K562 (cell line): ENCODE measurements around the gene GABBR1. TPM values are rescaled to one million over a fixed set of nuclear protein-coding genes. Genes with fewer than 3 reads are reported as not detected.

Experiments
- CUX1 ChIP-seq: fragments of 200-800 bp; sonication (Bioruptor generic); IDR thresholded peaks from 2 replicates; pipeline ENCODE4 v1.6.1; 2016; ENCODE audit warnings: missing genetic modification characterization, missing compliant biosample characterization
- DMBX1 ChIP-seq: fragments of 250-450 bp; sonication (Bioruptor Pico); IDR thresholded peaks from 2 replicates; pipeline ENCODE4 v1.8.0; 2022; ENCODE audit warnings: inconsistent platforms, mild to moderate bottlenecking, moderate library complexity, borderline replicate concordance
- ESRRA ChIP-seq: fragments of 450-650 bp; IDR thresholded peaks from 2 replicates; pipeline ENCODE4 v1.6.1; 2014; ENCODE audit warnings: low read depth, mild to moderate bottlenecking, moderate library complexity, borderline replicate concordance
- KAT8 ChIP-seq: fragments of 450-650 bp; IDR thresholded peaks from 2 replicates; pipeline ENCODE4 v1.6.1; 2016; ENCODE audit warnings: low read depth, mild to moderate bottlenecking
- MED1 ChIP-seq: sonication (generic); formaldehyde crosslinking; IDR thresholded peaks from 2 replicates; pipeline ENCODE4 v1.8.1; 2023; ENCODE audit warnings: missing genetic modification reagents, borderline replicate concordance
- MITF ChIP-seq: IDR thresholded peaks from 2 replicates; pipeline ENCODE4 v1.6.1; 2014; ENCODE audit warnings: antibody characterized with exemption
- PHTF2 ChIP-seq: fragments of 250-450 bp; sonication (Bioruptor Pico); IDR thresholded peaks from 2 replicates; pipeline ENCODE4 v1.5.0; 2021; ENCODE audit warnings: mild to moderate bottlenecking
- POLR2AphosphoS2 ChIP-seq: IDR thresholded peaks from 2 replicates; pipeline ENCODE4 v1.6.1; 2012; ENCODE audit warnings: low read length, improper control_type of control experiment
- PYGO2 ChIP-seq: fragments of 450-650 bp; IDR thresholded peaks from 2 replicates; pipeline ENCODE4 v1.6.1; 2016; ENCODE audit warnings: mild to moderate bottlenecking, missing genetic modification characterization, moderate library complexity, missing compliant biosample characterization
- RAD21 ChIP-seq, 2 experiments: fragments of 250-450 bp in 1 of 2; fragments of 450-650 bp in 1 of 2; sonication (Bioruptor Pico) in 1 of 2; formaldehyde crosslinking in 1 of 2; IDR thresholded peaks in 1 of 2; conservative IDR thresholded peaks in 1 of 2; 2 replicates each; pipeline versions ENCODE4 v1.4.0 to v1.8.0; 2020 to 2022; ENCODE audit warnings: mild to moderate bottlenecking in 2 of 2, moderate library complexity in 1 of 2
- SMC3 ChIP-seq: conservative IDR thresholded peaks from 2 replicates; pipeline ENCODE4 v1.6.1; 2011; ENCODE audit warnings: low read depth, low read length, improper control_type of control experiment; ENCODE audit not compliant: insufficient read depth
- TEAD4 ChIP-seq, 2 experiments: sonication (generic) in 1 of 2; formaldehyde crosslinking in 1 of 2; IDR thresholded peaks; 2 replicates each; pipeline versions ENCODE4 v1.6.1 to v1.8.0; 2012 to 2022; ENCODE audit warnings: borderline replicate concordance in 1 of 2, inconsistent platforms in 1 of 2, low read length in 1 of 2, mild to moderate bottlenecking in 1 of 2, missing genetic modification reagents in 1 of 2
- ZBTB17 ChIP-seq: fragments of 450-650 bp; formaldehyde crosslinking; IDR thresholded peaks from 2 replicates; pipeline ENCODE4 v1.4.0; 2020; ENCODE audit warnings: mild to moderate bottlenecking
- ZKSCAN8 ChIP-seq: fragments of 200-800 bp; sonication (Bioruptor generic); IDR thresholded peaks from 2 replicates; pipeline ENCODE4 v1.6.1; 2016; ENCODE audit warnings: missing genetic modification characterization, missing compliant biosample characterization
- ZNF184 ChIP-seq: sonication (generic); formaldehyde crosslinking; IDR thresholded peaks from 2 replicates; pipeline ENCODE4 v1.5.0; 2020; ENCODE audit warnings: missing genetic modification reagents
- ZNF41 ChIP-seq: fragments of 250-450 bp; sonication (Bioruptor Pico); conservative IDR thresholded peaks from 2 replicates; pipeline ENCODE4 v1.4.0; 2020; ENCODE audit warnings: mild to moderate bottlenecking
- ZNF639 ChIP-seq, 2 experiments: fragments of 200-800 bp in 1 of 2; sonication (Bioruptor generic) in 1 of 2; sonication (generic) in 1 of 2; formaldehyde crosslinking in 1 of 2; IDR thresholded peaks in 1 of 2; conservative IDR thresholded peaks in 1 of 2; 2 replicates each; pipeline versions ENCODE4 v1.5.0 to v1.6.1; 2016 to 2020; ENCODE audit warnings: missing compliant biosample characterization in 1 of 2, missing genetic modification characterization in 1 of 2, missing genetic modification reagents in 1 of 2
- polyA plus RNA-seq, 8 experiments: library from polyadenylated mRNA; depleted of rRNA in 4 of 8; stranded (reverse) in 5 of 8; unstranded in 3 of 8; fragments of >200 nt; fragmentation: Nextera tagmentation in 2 of 8; fragmentation: Illumina TruSeq in 1 of 8; extraction: Ambion mirVana in 2 of 8; extraction: Trizol in 1 of 8; gene quantifications; 2 replicates each; pipeline versions ENCODE4 v1.2.1 to v1.2.3, GENCODE V29; 2011 to 2014; ENCODE audit warnings: inconsistent platforms in 1 of 8, missing spikeins in 1 of 8
- total RNA-seq, 7 experiments: library from RNA; depleted of rRNA in 6 of 7; stranded (reverse); fragments of >200 nt in 6 of 7; fragmentation: Illumina TruSeq in 2 of 7; extraction: Trizol in 2 of 7; gene quantifications; 2 replicates each; pipeline versions ENCODE4 v1.2.1 to v1.2.3, GENCODE V29; 2011 to 2021; ENCODE audit warnings: low replicate concordance in 1 of 7
- TF ChIP-seq, protein P1 (sequence below): sonication (generic); formaldehyde crosslinking; IDR thresholded peaks from 2 replicates; pipeline ENCODE4 v1.8.0; 2022; ENCODE audit warnings: mild to moderate bottlenecking, missing genetic modification reagents

Gene GABBR1
- total and polyA plus RNA-seq, 9 of the 15 experiments (the other 6 are each of a cell fraction or from before 2014, with no cell fraction given), result 2.2 to 48.3 (median 20.8) TPM

DNA sequence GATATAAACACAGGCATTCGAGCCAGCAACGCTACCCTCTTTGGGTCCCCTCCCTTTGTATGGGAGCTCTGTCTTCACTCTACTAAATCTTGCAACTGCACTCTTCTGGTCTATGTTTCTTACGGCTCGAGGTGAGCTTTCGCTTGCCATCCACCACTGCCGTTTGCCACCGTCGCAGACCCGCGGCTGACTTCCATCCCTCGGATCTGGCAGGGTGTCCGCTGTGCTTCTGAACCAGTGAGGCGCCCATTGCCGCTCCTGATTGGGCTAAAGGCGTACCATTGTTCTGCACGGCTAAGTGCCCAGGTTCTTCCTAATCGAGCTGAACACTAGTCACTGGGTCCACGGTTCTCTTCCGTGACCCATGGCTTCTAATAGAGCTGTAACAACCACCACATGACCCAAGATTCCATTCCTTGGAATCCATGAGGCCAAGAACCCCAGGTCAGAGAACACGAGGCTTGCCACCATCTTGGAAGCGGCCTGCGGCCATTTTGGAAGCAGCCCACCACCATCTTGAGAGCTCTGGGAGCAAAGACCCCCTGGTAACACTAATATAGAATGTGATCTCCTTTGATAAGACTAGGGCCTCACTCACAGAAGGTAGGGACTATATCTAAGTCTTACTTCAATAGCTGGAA is 74.4 kb downstream of the GABBR1 start (continued):
- TF ChIP-seq TEAD4 (IDR thresholded peaks at IDR 0.05; ENCODE audit: low read length) (peak; percentile 36; the same call in 1 of the 2 replicates), TEAD4 (CRISPR knock-in tag; IDR thresholded peaks at IDR 0.05; ENCODE audit: borderline replicate concordance) (no peak), ZKSCAN8 (no peak), MITF (no peak), POLR2AphosphoS2 (no peak), ZNF184 (CRISPR knock-in tag) (no peak), CUX1 (no peak), RAD21 (CRISPR knock-in tag; conservative IDR thresholded peaks at IDR 0.05 in 1 of 2, IDR thresholded peaks at IDR 0.05 in 1 of 2) (no peak), KAT8 (peak; percentile 82), ZNF41 (CRISPR knock-in tag) (no peak), MED1 (CRISPR knock-in tag) (no peak), ESRRA (no peak), ZNF639 (CRISPR knock-in tag; conservative IDR thresholded peaks at IDR 0.05 in 1 of 2, IDR thresholded peaks at IDR 0.05 in 1 of 2) (peak in 1 of 2 experiments; percentile 22; a peak in 1 of 4 replicates), PHTF2 (CRISPR knock-in tag) (no peak), ZBTB17 (CRISPR knock-in tag) (no peak), SMC3 (no peak), PYGO2 (tag) (0 out of 2 replicates have a peak, but pooled peaks have one; percentile 47), DMBX1 (CRISPR knock-in tag) (0 out of 2 replicates have a peak, but pooled peaks have one; percentile 46)
- TF ChIP-seq, protein P1, sequence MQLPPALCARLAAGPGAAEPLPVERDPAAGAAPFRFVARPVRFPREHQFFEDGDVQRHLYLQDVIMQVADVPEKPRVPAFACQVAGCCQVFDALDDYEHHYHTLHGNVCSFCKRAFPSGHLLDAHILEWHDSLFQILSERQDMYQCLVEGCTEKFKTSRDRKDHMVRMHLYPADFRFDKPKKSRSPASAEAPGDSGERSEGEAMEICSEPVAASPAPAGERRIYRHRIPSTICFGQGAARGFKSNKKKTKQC (CRISPR knock-in tag), result no peak
